GM10847 (cell line): ENCODE measurements around the gene TEPSIN.

Experiments
- POLR2A ChIP-seq: IDR thresholded peaks from 2 replicates; pipeline ENCODE4 v1.6.1; 2011; ENCODE audit not compliant: insufficient read length; ENCODE audit errors: extremely low read depth

The TEPSIN gene

GRCh38 chr17:81235822-81236740 lies 2.8 kb downstream of the TEPSIN start:
- TF ChIP-seq POLR2A, result no peak

- TF ChIP-seq POLR2A, result no peak
Measured at GRCh38 chr17:81234940-81235821, 3.7 kb downstream of the TEPSIN start.

GRCh38 chr17:81234506-81234855 lies 4.4 kb downstream of the TEPSIN start:
- no peak for TF ChIP-seq POLR2A

DNA sequence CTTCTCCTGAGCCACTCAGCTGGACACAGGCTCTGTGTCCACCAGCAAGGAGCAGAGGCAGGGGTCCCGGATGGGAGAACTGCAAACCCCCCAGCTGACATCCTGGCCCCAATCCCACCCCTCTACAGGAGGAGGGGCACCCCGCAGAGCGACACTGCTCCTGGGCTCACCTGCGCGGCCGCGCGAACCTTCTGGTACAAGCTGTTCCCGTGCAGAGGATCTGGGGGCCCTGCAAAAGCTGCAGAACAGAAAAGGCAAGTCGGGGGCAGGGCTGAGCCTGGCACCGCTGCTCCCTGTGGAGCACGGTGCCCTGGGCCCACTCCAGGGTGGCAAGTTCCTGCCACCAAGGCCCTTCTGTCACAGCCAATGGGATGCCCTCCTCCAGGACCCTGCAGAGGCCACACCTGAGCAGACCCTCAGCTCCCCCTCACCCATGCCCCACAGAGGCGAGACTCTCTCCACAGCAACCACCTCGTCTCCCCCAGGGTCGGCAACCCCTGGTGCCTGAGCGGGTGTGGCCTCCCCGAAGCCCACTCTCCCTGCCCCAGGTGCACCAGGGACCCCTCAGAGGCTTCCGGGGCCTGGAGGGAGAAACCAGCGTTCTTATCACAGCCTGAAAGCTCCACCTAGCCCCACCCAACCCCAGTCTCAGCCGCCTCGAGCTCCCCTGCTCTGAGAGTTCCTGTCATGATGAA lies 4.9 kb downstream of the TEPSIN start:
- TF ChIP-seq POLR2A, result no peak

GRCh38 chr17:81233316-81233715 lies 5.5 kb downstream of the TEPSIN start:
- no peak for TF ChIP-seq POLR2A

- no peak for TF ChIP-seq POLR2A
Measured at GRCh38 chr17:81232616-81233241, 6.1 kb downstream of the TEPSIN start.

GRCh38 chr17:81231766-81232581 lies 6.9 kb downstream of the TEPSIN start:
- TF ChIP-seq POLR2A, result no peak

- no peak for TF ChIP-seq POLR2A
Measured at GRCh38 chr17:81231121-81231645, 7.7 kb downstream of the TEPSIN start.

DNA sequence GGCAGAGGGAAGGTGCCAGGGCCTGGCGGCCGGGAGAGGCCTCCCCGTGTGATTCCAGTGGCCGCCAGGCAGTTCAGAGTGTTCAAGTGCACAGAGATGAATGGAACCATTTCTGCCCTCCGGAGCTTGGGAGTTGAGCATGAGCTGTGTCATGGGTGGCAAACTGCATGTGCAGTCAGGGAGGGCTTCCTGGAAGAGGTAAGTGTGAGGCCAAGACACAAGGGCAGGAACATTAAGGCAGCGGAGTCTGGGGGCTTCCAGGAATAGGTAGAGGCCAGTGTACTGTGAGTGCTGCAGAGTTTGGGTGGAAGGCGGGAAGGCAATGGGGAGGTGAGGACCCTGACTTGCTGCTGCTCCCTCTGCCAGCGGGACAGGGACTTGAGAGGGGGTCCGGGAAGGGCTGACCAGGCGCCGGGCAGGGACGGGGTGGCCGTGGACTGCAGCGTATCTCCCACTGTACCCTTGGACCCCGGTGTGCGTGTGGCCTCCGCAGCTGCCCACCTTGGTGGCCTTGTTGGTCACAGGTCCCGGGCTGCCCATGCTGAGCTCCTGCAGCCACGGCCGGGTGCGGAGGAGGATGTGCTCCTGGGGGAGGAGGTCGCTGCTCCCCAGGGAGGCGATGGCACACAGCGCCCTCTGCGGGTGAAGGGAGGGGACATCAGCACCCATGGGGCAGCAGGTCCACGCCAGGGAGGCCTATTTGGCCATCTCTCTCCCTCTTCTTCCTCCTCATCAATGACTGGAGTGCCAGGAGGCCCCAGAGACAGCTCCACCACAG lies 8.6 kb downstream of the TEPSIN start:
- no peak for TF ChIP-seq POLR2A

- TF ChIP-seq POLR2A, result no peak
Measured at GRCh38 chr17:81229666-81229920, 9.3 kb downstream of the TEPSIN start.

GRCh38 chr17:81228834-81229665 lies 9.8 kb downstream of the TEPSIN start:
- no peak for TF ChIP-seq POLR2A

- TF ChIP-seq POLR2A, result no peak
Measured at GRCh38 chr17:81228420-81228819, 10.4 kb downstream of the TEPSIN start.

DNA sequence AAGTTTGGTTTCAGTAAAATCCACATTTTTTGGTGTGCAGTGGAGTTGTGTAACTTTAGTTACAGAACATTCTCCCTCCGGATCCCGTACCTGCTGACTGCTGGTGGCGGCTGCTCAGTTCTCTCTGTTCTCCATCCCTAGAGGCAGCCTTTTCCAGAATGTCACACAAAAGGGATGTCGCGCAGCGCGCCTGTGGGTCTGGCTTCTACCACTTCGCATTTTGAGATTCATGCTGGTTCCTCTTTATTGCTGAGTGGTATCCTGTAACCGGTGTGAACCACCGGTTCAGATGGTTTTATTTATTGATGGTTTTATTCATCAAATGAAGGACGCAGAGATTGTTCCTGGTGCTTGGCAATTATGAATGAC lies 15.1 kb downstream of the TEPSIN start:
- no peak for TF ChIP-seq POLR2A
